ENCODE data around the gene AXIN1. TPM values are rescaled to one million over a fixed set of nuclear protein-coding genes. Genes with fewer than 3 reads are reported as not detected.

Gene AXIN1
- total and polyA plus RNA-seq, 5 donors from 2014 or later: 1.1 to 45.2 (median 1.7) TPM

- Histone ChIP-seq H3K4me3 (ENCODE audit: low read depth, low read length) (no peak overlapping the region), H3K9me3 (ENCODE audit: control insufficient read depth in 2 of 2, low read length in 2 of 2) (no peaks in the 10 kb centered on the region), H3K4me1 (ENCODE audit: control insufficient read depth, insufficient read depth, low read length, poor library complexity, severe bottlenecking) (no peaks in the 10 kb centered on the region), H3K27ac (ENCODE audit: insufficient read depth, low read length, poor library complexity, severe bottlenecking) (no peak overlapping the region), H3K36me3 (ENCODE audit: control insufficient read depth, insufficient read depth, low read length) (peaks cover 4% of the 10 kb centered on the region), H3K27me3 (ENCODE audit: control insufficient read depth, insufficient read depth, low read length) (no peaks in the 10 kb centered on the region)
- Mint-ChIP-seq H3K9me3 (no peaks in the 10 kb centered on the region), H3K27me3 (no peaks in the 10 kb centered on the region), H3K36me3 (peaks cover 10% of the 10 kb centered on the region), H3K4me3 (no peak overlapping the region), H3K4me1 (peaks cover 0 to 7% (median 0%) of the 10 kb centered on the region in 4 donors), H3K27ac (no peak overlapping the region)
- ATAC-seq (ENCODE audit: low read depth in 2 of 2) (peak in 1 of 2 donors; percentile 26), DNase-seq (no peak)
Measured at GRCh38 chr16:266258-267164, 86.0 kb downstream of the AXIN1 start.

GRCh38 chr16:265711-266110 is 86.8 kb downstream of the AXIN1 start:
- Histone ChIP-seq H3K36me3 (ENCODE audit: control insufficient read depth, insufficient read depth, low read length) (peaks cover 4% of the 10 kb centered on the region), H3K27me3 (ENCODE audit: control insufficient read depth, insufficient read depth, low read length) (no peaks in the 10 kb centered on the region), H3K9me3 (ENCODE audit: control insufficient read depth in 2 of 2, low read length in 2 of 2) (no peaks in the 10 kb centered on the region), H3K4me1 (ENCODE audit: control insufficient read depth, insufficient read depth, low read length, poor library complexity, severe bottlenecking) (no peaks in the 10 kb centered on the region), H3K27ac (ENCODE audit: insufficient read depth, low read length, poor library complexity, severe bottlenecking) (no peak overlapping the region), H3K4me3 (ENCODE audit: low read depth, low read length) (no peak overlapping the region)
- no peaks in the 10 kb centered on the region for H3K27me3 Mint-ChIP-seq
- H3K4me3 Mint-ChIP-seq: no peak overlapping the region
- H3K27ac Mint-ChIP-seq: no peak overlapping the region
- H3K9me3 Mint-ChIP-seq: no peaks in the 10 kb centered on the region
- peaks cover 12% of the 10 kb centered on the region for H3K36me3 Mint-ChIP-seq
- ATAC-seq (ENCODE audit: low read depth in 2 of 2) (no peak), DNase-seq (no peak)
- H3K4me1 Mint-ChIP-seq: peaks cover 0 to 7% (median 0%) of the 10 kb centered on the region in 4 donors

GRCh38 chr16:265002-265529 is 87.5 kb downstream of the AXIN1 start:
- H3K4me1 Mint-ChIP-seq: peaks cover 0 to 7% (median 0%) of the 10 kb centered on the region in 4 donors
- no peaks in the 10 kb centered on the region for H3K9me3 ChIP-seq (ENCODE audit: control insufficient read depth in 2 of 2, low read length in 2 of 2)
- no peaks in the 10 kb centered on the region for H3K4me1 ChIP-seq (ENCODE audit: control insufficient read depth, insufficient read depth, low read length, poor library complexity, severe bottlenecking)
- H3K4me3 ChIP-seq (ENCODE audit: low read depth, low read length): no peak overlapping the region
- DNase-seq: no peak
- H3K36me3 ChIP-seq (ENCODE audit: control insufficient read depth, insufficient read depth, low read length): peaks cover 4% of the 10 kb centered on the region
- H3K27ac ChIP-seq (ENCODE audit: insufficient read depth, low read length, poor library complexity, severe bottlenecking): no peak overlapping the region
- H3K9me3 Mint-ChIP-seq: no peaks in the 10 kb centered on the region
- no peak for ATAC-seq (ENCODE audit: low read depth in 2 of 2)
- H3K27me3 ChIP-seq (ENCODE audit: control insufficient read depth, insufficient read depth, low read length): no peaks in the 10 kb centered on the region
- no peak overlapping the region for H3K4me3 Mint-ChIP-seq
- peaks cover 18% of the 10 kb centered on the region for H3K36me3 Mint-ChIP-seq
- no peaks in the 10 kb centered on the region for H3K27me3 Mint-ChIP-seq
- no peak overlapping the region for H3K27ac Mint-ChIP-seq

- H3K27ac Mint-ChIP-seq: no peak overlapping the region
- DNase-seq (no peak), ATAC-seq (ENCODE audit: low read depth in 2 of 2) (no peak)
- no peaks in the 10 kb centered on the region for H3K4me1 ChIP-seq (ENCODE audit: control insufficient read depth, insufficient read depth, low read length, poor library complexity, severe bottlenecking)
- H3K36me3 ChIP-seq (ENCODE audit: control insufficient read depth, insufficient read depth, low read length): peaks cover 7% of the 10 kb centered on the region
- H3K4me1 Mint-ChIP-seq: peaks cover 0 to 7% (median 0%) of the 10 kb centered on the region in 4 donors
- H3K4me3 ChIP-seq (ENCODE audit: low read depth, low read length): no peak overlapping the region
- H3K4me3 Mint-ChIP-seq: no peak overlapping the region
- no peak overlapping the region for H3K27ac ChIP-seq (ENCODE audit: insufficient read depth, low read length, poor library complexity, severe bottlenecking)
- H3K27me3 ChIP-seq (ENCODE audit: control insufficient read depth, insufficient read depth, low read length): no peaks in the 10 kb centered on the region
- peaks cover 19% of the 10 kb centered on the region for H3K36me3 Mint-ChIP-seq
- no peaks in the 10 kb centered on the region for H3K27me3 Mint-ChIP-seq
- no peaks in the 10 kb centered on the region for H3K9me3 ChIP-seq (ENCODE audit: control insufficient read depth in 2 of 2, low read length in 2 of 2)
- H3K9me3 Mint-ChIP-seq: no peaks in the 10 kb centered on the region
Measured at GRCh38 chr16:264440-264951, 88.0 kb downstream of the AXIN1 start.

- H3K27ac Mint-ChIP-seq: no peak overlapping the region
- ATAC-seq (ENCODE audit: low read depth in 2 of 2): no peak
- Histone ChIP-seq H3K4me1 (ENCODE audit: control insufficient read depth, insufficient read depth, low read length, poor library complexity, severe bottlenecking) (no peaks in the 10 kb centered on the region), H3K27ac (ENCODE audit: insufficient read depth, low read length, poor library complexity, severe bottlenecking) (no peak overlapping the region), H3K9me3 (ENCODE audit: control insufficient read depth in 2 of 2, low read length in 2 of 2) (no peaks in the 10 kb centered on the region), H3K36me3 (ENCODE audit: control insufficient read depth, insufficient read depth, low read length) (peaks cover 7% of the 10 kb centered on the region), H3K27me3 (ENCODE audit: control insufficient read depth, insufficient read depth, low read length) (no peaks in the 10 kb centered on the region), H3K4me3 (ENCODE audit: low read depth, low read length) (no peak overlapping the region)
- peaks cover 22% of the 10 kb centered on the region for H3K36me3 Mint-ChIP-seq
- H3K4me1 Mint-ChIP-seq: peaks cover 0 to 7% (median 0%) of the 10 kb centered on the region in 4 donors
- no peaks in the 10 kb centered on the region for H3K9me3 Mint-ChIP-seq
- no peaks in the 10 kb centered on the region for H3K27me3 Mint-ChIP-seq
- DNase-seq: no peak
- H3K4me3 Mint-ChIP-seq: no peak overlapping the region
Measured at GRCh38 chr16:263944-264343, 88.6 kb downstream of the AXIN1 start.

- no peaks in the 10 kb centered on the region for H3K27me3 ChIP-seq (ENCODE audit: control insufficient read depth, insufficient read depth, low read length)
- H3K27ac ChIP-seq (ENCODE audit: insufficient read depth, low read length, poor library complexity, severe bottlenecking): no peak overlapping the region
- H3K36me3 Mint-ChIP-seq: peaks cover 22% of the 10 kb centered on the region
- no peak overlapping the region for H3K4me3 Mint-ChIP-seq
- H3K27me3 Mint-ChIP-seq: no peaks in the 10 kb centered on the region
- H3K27ac Mint-ChIP-seq: no peak overlapping the region
- ATAC-seq (ENCODE audit: low read depth in 2 of 2): no peak
- H3K9me3 Mint-ChIP-seq: no peaks in the 10 kb centered on the region
- H3K9me3 ChIP-seq (ENCODE audit: control insufficient read depth in 2 of 2, low read length in 2 of 2): no peaks in the 10 kb centered on the region
- H3K36me3 ChIP-seq (ENCODE audit: control insufficient read depth, insufficient read depth, low read length): peaks cover 7% of the 10 kb centered on the region
- no peak overlapping the region for H3K4me3 ChIP-seq (ENCODE audit: low read depth, low read length)
- peaks cover 0 to 7% (median 0%) of the 10 kb centered on the region in 4 donors for H3K4me1 Mint-ChIP-seq
- H3K4me1 ChIP-seq (ENCODE audit: control insufficient read depth, insufficient read depth, low read length, poor library complexity, severe bottlenecking): no peaks in the 10 kb centered on the region
- DNase-seq: no peak
Measured at GRCh38 chr16:263182-263774, 89.2 kb downstream of the AXIN1 start.

- Histone ChIP-seq H3K4me1 (ENCODE audit: control insufficient read depth, insufficient read depth, low read length, poor library complexity, severe bottlenecking) (no peaks in the 10 kb centered on the region), H3K9me3 (ENCODE audit: control insufficient read depth in 2 of 2, low read length in 2 of 2) (no peaks in the 10 kb centered on the region), H3K27me3 (ENCODE audit: control insufficient read depth, insufficient read depth, low read length) (no peaks in the 10 kb centered on the region), H3K4me3 (ENCODE audit: low read depth, low read length) (no peak overlapping the region), H3K27ac (ENCODE audit: insufficient read depth, low read length, poor library complexity, severe bottlenecking) (no peak overlapping the region), H3K36me3 (ENCODE audit: control insufficient read depth, insufficient read depth, low read length) (peaks cover 7% of the 10 kb centered on the region)
- DNase-seq: no peak
- Mint-ChIP-seq H3K9me3 (no peaks in the 10 kb centered on the region), H3K36me3 (peaks cover 20% of the 10 kb centered on the region), H3K4me1 (peaks cover 0 to 6% (median 0%) of the 10 kb centered on the region in 4 donors), H3K4me3 (no peak overlapping the region), H3K27ac (peak overlapping the region in 1 of 3 donors; percentile 48), H3K27me3 (no peaks in the 10 kb centered on the region)
- ATAC-seq (ENCODE audit: low read depth in 2 of 2): no peak
Measured at GRCh38 chr16:262121-262745, 90.3 kb downstream of the AXIN1 start.
